ENCODE data around the gene SLC26A2.

DNA sequence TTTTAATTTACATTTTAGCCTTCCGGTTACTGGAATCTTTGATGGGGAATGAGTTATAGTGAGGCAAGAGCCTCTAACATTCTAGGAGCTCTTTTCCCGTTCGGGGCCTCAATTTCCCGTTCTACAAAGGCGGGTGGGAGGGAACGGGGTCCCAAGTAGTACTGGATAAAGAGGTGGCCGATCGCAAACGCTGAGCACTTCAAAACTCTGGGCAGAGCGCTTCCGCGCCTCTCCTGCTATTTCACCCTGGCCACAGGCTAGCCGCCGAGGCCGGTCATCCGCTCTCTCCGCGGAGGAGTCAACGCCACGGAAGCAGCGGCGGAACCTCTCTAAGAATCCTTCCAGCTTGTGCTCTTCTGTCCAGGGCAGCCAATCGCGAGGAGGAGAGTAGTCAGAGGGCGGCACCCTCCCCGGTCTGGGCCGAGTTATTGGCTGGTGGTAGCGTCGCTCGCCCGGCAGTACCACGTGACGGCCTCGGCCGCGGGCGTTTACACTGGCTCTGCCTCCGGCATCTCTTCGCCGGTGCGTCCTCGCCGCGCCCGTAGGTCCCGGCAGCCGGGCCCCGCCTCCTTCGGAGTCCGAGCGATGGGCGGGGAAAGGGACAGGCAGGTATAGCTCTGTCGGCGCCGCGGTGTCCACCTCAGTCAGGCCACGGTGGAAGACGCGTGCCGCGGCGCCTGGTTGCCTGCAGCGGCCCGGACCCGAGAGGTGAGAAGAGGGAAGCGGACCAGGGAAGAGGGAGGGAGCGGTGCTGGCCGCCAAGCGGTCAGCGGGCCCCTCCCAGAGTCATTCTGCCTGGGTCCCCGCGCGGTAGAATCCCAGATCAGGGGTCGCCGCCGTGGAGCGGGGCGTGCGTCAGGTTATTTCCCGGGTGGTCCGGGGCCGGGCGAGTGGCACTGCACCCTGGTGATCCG is at the start of gene SLC26A2:
- TF ChIP-seq, protein P1, sequence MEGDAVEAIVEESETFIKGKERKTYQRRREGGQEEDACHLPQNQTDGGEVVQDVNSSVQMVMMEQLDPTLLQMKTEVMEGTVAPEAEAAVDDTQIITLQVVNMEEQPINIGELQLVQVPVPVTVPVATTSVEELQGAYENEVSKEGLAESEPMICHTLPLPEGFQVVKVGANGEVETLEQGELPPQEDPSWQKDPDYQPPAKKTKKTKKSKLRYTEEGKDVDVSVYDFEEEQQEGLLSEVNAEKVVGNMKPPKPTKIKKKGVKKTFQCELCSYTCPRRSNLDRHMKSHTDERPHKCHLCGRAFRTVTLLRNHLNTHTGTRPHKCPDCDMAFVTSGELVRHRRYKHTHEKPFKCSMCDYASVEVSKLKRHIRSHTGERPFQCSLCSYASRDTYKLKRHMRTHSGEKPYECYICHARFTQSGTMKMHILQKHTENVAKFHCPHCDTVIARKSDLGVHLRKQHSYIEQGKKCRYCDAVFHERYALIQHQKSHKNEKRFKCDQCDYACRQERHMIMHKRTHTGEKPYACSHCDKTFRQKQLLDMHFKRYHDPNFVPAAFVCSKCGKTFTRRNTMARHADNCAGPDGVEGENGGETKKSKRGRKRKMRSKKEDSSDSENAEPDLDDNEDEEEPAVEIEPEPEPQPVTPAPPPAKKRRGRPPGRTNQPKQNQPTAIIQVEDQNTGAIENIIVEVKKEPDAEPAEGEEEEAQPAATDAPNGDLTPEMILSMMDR (conservative IDR thresholded peaks at IDR 0.05 in 1 of 2, IDR thresholded peaks at IDR 0.05 in 1 of 2; ENCODE audit: extremely low read depth in 1 of 2, insufficient read depth in 1 of 2, low read depth in 1 of 2, low read length in 2 of 2), result no peak
- TF ChIP-seq EZH2 (IDR thresholded peaks at IDR 0.05; ENCODE audit: borderline replicate concordance, low read length), result no peak
